GM10248 (cell line): ENCODE data around the gene FUS.
"Not testable (repeated sequence)": the region's sequence is repeated elsewhere in the genome, so short reads cannot be mapped to it uniquely, and the experiment has no call there.

ENCODE experiments used
- CTCF ChIA-PET: fragments of 300-600 bp; sonication (Branson Sonifier 250); formaldehyde crosslinking; extraction: SDS; loops from one replicate; lab custom pipeline; 2021; ENCODE audit warnings: antibody characterized with exemption; lab: Yijun Ruan, JAX
- POLR2A ChIA-PET: fragments of 350-650 bp; sonication (Branson Sonifier 250); formaldehyde crosslinking; extraction: SDS; loops from one replicate; lab custom pipeline; 2020; ENCODE audit warnings: antibody characterized with exemption; lab: Yijun Ruan, JAX
- DNase-seq: peaks from one replicate; pipeline ENCODE4 v3.0.0; 2012; ENCODE audit errors: extremely low spot score
- CTCF ChIP-seq: IDR thresholded peaks from 2 replicates; pipeline ENCODE4 v1.5.1; 2012; ENCODE audit warnings: mild to moderate bottlenecking, low read depth; ENCODE audit errors: extremely low read depth, missing control alignments, control extremely low read depth

FUS gene

DNA sequence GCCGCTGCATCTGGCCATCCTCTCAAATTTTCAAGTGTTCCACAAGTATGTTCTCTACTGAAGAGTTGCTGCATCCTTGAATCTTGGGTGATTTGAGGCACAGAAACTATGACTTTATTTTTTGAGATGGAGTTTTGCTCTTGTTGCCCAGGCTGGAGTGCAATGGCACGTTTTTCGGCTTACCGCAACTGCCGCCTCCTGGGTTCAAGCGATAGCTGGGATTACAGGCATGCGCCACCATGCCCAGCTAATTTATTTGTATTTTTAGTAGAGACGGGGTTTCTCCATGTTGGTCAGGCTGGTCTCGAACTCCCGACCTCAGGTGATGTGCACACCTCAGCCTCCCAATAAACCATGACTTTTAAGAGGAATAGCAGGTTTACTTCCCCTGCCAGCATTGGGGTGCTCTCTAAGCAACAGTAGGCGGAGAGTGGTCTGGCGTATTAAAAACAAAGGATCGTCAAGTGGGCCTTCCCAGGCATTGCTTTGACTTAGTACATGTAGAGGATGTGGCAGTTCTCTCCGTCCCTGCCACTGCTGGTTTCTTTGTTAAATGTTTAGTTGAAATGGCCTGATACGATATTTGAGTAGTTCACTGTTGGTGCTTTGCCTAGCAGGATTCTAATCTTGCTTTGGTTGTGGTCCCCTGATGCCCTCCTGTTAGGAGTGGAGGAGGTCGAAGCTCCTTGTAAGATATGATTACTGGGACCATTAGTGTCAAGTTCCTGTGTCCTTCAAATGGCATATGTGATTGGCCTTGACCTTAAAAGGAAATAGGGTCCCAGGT, 13.1 kb downstream of the FUS start:
- no peak for DNase-seq
- TF ChIP-seq CTCF = no peak
- POLR2A ChIA-PET = interaction anchor here (1.3 to 2.9 kb wide), 3 partner anchors 7 to 13 kb away, joined by 3 to 21 read pairs (median 16); partner anchors contain the start of gene FUS
- CTCF ChIA-PET = interaction anchor here (0.8 kb wide), 1 partner anchor 10 kb away, joined by 3 read pairs; the partner anchor contains the start of gene PYCARD

GRCh38 chr16:31193874-31194273, 13.9 kb downstream of the FUS start:
- POLR2A ChIA-PET = interaction anchor here (1.3 to 2.9 kb wide), 3 partner anchors 8 to 14 kb away, joined by 3 to 21 read pairs (median 16); partner anchors contain the start of gene FUS
- no peak for DNase-seq
- no peak for TF ChIP-seq CTCF
- CTCF ChIA-PET = no interaction called here

GRCh38 chr16:31194898-31195297, 15.0 kb downstream of the FUS start:
- ChIA-PET CTCF (no interaction called here), POLR2A (interaction anchor here (2.4 kb wide), 1 partner anchor 11 kb away, joined by 6 read pairs; no protein-coding TSS in a partner anchor)
- no peak for TF ChIP-seq CTCF
- DNase-seq = no peak

GRCh38 chr16:31195861-31196260, 15.9 kb downstream of the FUS start:
- ChIA-PET POLR2A (interaction anchor here (0.6 to 2.4 kb wide), 3 partner anchors 12 to 224 kb away, joined by 5 to 6 read pairs (median 5); no protein-coding TSS in a partner anchor), CTCF (interaction anchor here (1.0 kb wide), 1 partner anchor 262 kb away, joined by 3 read pairs; no protein-coding TSS in a partner anchor)
- not testable (repeated sequence) for DNase-seq

GRCh38 chr16:31196324-31197088, 16.6 kb downstream of the FUS start:
- no peak for TF ChIP-seq CTCF
- no peak for DNase-seq
- ChIA-PET POLR2A (interaction anchor here (0.6 to 2.4 kb wide), 3 partner anchors 13 to 223 kb away, joined by 5 to 6 read pairs (median 5); no protein-coding TSS in a partner anchor), CTCF (interaction anchor here (1.0 kb wide), 1 partner anchor 261 kb away, joined by 3 read pairs; no protein-coding TSS in a partner anchor)

- TF ChIP-seq CTCF = no peak
- DNase-seq = no peak
- CTCF ChIA-PET = interaction anchor here (1.1 to 1.6 kb wide), 2 partner anchors 17 to 57 kb away, joined by 3 read pairs; no protein-coding TSS in a partner anchor
- POLR2A ChIA-PET = interaction anchor here (0.6 to 4.8 kb wide), 4 partner anchors 9 to 18 kb away, joined by 3 to 21 read pairs (median 9); partner anchors contain the start of gene FUS
Observed at GRCh38 chr16:31198207-31198882, 18.4 kb downstream of the FUS start.
